ENCODE data around the gene HIVEP2.
A peak's percentile ranks its signal among the peaks of the same experiment; 100 is the strongest.

GRCh38 chr6:142879076-142879475 is 65.9 kb downstream of the HIVEP2 start:
- no peak for TF ChIP-seq POLR2AphosphoS5 (IDR thresholded peaks at IDR 0.05; ENCODE audit: low read depth, low read length)
- no peak for TF ChIP-seq TAF1 (IDR thresholded peaks at IDR 0.05; ENCODE audit: low read depth, low read length)
- TF ChIP-seq SPI1 (IDR thresholded peaks at IDR 0.05; ENCODE audit: low read depth, low read length), result 0 out of 2 replicates have a peak, but pooled peaks have one; percentile 5

Data from GM12891 (cell line).